ENCODE data around the gene CYCS.

CYCS gene

GRCh38 chr7:25134358-25135010, 9.4 kb upstream of the CYCS start:
- TF ChIP-seq FOXP2 (optimal IDR thresholded peaks at IDR 0.05; ENCODE audit: borderline replicate concordance, extremely low read depth, extremely low read length, insufficient read depth) (no peak), SIN3A (IDR thresholded peaks at IDR 0.05; ENCODE audit: borderline replicate concordance, insufficient read depth, low read length) (no peak), POLR2AphosphoS5 (IDR thresholded peaks at IDR 0.05; ENCODE audit: low read depth, low read length) (no peak)
- TF ChIP-seq, protein P1, sequence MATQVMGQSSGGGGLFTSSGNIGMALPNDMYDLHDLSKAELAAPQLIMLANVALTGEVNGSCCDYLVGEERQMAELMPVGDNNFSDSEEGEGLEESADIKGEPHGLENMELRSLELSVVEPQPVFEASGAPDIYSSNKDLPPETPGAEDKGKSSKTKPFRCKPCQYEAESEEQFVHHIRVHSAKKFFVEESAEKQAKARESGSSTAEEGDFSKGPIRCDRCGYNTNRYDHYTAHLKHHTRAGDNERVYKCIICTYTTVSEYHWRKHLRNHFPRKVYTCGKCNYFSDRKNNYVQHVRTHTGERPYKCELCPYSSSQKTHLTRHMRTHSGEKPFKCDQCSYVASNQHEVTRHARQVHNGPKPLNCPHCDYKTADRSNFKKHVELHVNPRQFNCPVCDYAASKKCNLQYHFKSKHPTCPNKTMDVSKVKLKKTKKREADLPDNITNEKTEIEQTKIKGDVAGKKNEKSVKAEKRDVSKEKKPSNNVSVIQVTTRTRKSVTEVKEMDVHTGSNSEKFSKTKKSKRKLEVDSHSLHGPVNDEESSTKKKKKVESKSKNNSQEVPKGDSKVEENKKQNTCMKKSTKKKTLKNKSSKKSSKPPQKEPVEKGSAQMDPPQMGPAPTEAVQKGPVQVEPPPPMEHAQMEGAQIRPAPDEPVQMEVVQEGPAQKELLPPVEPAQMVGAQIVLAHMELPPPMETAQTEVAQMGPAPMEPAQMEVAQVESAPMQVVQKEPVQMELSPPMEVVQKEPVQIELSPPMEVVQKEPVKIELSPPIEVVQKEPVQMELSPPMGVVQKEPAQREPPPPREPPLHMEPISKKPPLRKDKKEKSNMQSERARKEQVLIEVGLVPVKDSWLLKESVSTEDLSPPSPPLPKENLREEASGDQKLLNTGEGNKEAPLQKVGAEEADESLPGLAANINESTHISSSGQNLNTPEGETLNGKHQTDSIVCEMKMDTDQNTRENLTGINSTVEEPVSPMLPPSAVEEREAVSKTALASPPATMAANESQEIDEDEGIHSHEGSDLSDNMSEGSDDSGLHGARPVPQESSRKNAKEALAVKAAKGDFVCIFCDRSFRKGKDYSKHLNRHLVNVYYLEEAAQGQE (IDR thresholded peaks at IDR 0.05; ENCODE audit: insufficient read depth in 1 of 2, low read depth in 2 of 2, low read length in 2 of 2), result no peak

DNA sequence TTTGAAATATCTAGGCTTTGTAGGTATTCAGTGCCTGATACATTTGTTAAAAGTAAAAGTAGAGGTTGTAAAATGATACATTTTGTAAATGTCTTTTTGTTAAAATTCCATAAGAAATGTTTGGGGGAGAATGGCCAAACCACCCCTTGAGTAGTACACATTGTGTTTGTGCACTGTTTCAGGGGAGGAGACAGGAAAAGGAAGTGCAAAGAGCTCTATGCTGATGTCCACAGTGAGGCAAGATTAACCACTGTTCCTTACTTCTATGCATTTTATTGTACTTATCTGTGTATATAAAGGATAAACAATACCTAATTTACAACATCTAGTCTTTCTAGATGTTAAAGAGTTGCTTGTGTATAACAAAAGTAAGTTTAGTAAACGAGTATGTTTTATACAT, 7.4 kb upstream of the CYCS start:
- TF ChIP-seq SIN3A (IDR thresholded peaks at IDR 0.05; ENCODE audit: borderline replicate concordance, insufficient read depth, low read length) (no peak), FOXP2 (optimal IDR thresholded peaks at IDR 0.05; ENCODE audit: borderline replicate concordance, extremely low read depth, extremely low read length, insufficient read depth) (no peak), POLR2AphosphoS5 (IDR thresholded peaks at IDR 0.05; ENCODE audit: low read depth, low read length) (no peak)
- TF ChIP-seq, protein P1 (IDR thresholded peaks at IDR 0.05; ENCODE audit: insufficient read depth in 1 of 2, low read depth in 2 of 2, low read length in 2 of 2), result no peak

- TF ChIP-seq, protein P1 (IDR thresholded peaks at IDR 0.05; ENCODE audit: insufficient read depth in 1 of 2, low read depth in 2 of 2, low read length in 2 of 2), result no peak
- TF ChIP-seq TAF1 (IDR thresholded peaks at IDR 0.05; ENCODE audit: borderline replicate concordance, insufficient read depth, low read length) (no peak), SIN3A (IDR thresholded peaks at IDR 0.05; ENCODE audit: borderline replicate concordance, insufficient read depth, low read length) (no peak), FOXP2 (optimal IDR thresholded peaks at IDR 0.05; ENCODE audit: borderline replicate concordance, extremely low read depth, extremely low read length, insufficient read depth) (no peak), POLR2AphosphoS5 (IDR thresholded peaks at IDR 0.05; ENCODE audit: low read depth, low read length) (no peak)
Measured at GRCh38 chr7:25126751-25127150, 1.7 kb upstream of the CYCS start.

GRCh38 chr7:25124465-25125136, 459 bp downstream of the CYCS start:
- TF ChIP-seq, protein P1 (IDR thresholded peaks at IDR 0.05; ENCODE audit: insufficient read depth in 1 of 2, low read depth in 2 of 2, low read length in 2 of 2), result no peak
- no peak for TF ChIP-seq POLR2AphosphoS5 (IDR thresholded peaks at IDR 0.05; ENCODE audit: low read depth, low read length)
- no peak for TF ChIP-seq SIN3A (IDR thresholded peaks at IDR 0.05; ENCODE audit: borderline replicate concordance, insufficient read depth, low read length)
- no peak for TF ChIP-seq TAF1 (IDR thresholded peaks at IDR 0.05; ENCODE audit: borderline replicate concordance, insufficient read depth, low read length)
- no peak for TF ChIP-seq FOXP2 (optimal IDR thresholded peaks at IDR 0.05; ENCODE audit: borderline replicate concordance, extremely low read depth, extremely low read length, insufficient read depth)

All from PFSK-1 (cell line).